Cardiac fibroblast (primary cell): ENCODE results near the gene RPTN.

Experiments used
- DNase-seq, 2 donors: peaks; one replicate each; pipeline versions ENCODE4 v3.0.0 to v3.0.0-alpha.2; 2010; ENCODE audit warnings: low read depth in 2 of 2
- H3K4me3 ChIP-seq, 2 donors: replicated peaks in 1 of 2; 1 replicate in 1 of 2; 2 replicates in 1 of 2; pipeline ENCODE4 v1.5.1; 2011; ENCODE audit warnings: low read depth in 2 of 2, low read length in 2 of 2, mild to moderate bottlenecking in 2 of 2, moderate library complexity in 1 of 2
- CTCF ChIP-seq: IDR thresholded peaks from one replicate; pipeline ENCODE4 v1.5.1; 2011; ENCODE audit warnings: low read depth, mild to moderate bottlenecking, low read length, inconsistent platforms

Gene RPTN

GRCh38 chr1:152159144-152159543 lies at the start of gene RPTN:
Gene RPTN, minus strand, starts transcription at chr1:152159228. Its CDS starts 1,339 bp downstream, at chr1:152157889.
- DNase-seq, result no peak
- H3K4me3 ChIP-seq, result no peak within 1 kb of the TSS
- TF ChIP-seq CTCF, result no peak

GRCh38 chr1:152198982-152199381 lies 40.0 kb upstream of the RPTN start:
- TF ChIP-seq CTCF, result no peak

GRCh38 chr1:152197361-152197941 lies 38.4 kb upstream of the RPTN start:
- TF ChIP-seq CTCF, result no peak
- H3K4me3 ChIP-seq, result no peak overlapping the region
- no peak for DNase-seq

More at GRCh38 chr1:152198982-152199381, 40.0 kb upstream of the RPTN start:
- DNase-seq, result no peak
- H3K4me3 ChIP-seq, result no peak overlapping the region

GRCh38 chr1:152191711-152192110 lies 32.7 kb upstream of the RPTN start:
- H3K4me3 ChIP-seq, result no peak overlapping the region
- no peak for DNase-seq
- TF ChIP-seq CTCF, result no peak

- DNase-seq, result no peak
- H3K4me3 ChIP-seq, result no peak overlapping the region
- TF ChIP-seq CTCF, result no peak
Observed at GRCh38 chr1:152191260-152191659, 32.2 kb upstream of the RPTN start.

GRCh38 chr1:152190589-152190988 lies 31.6 kb upstream of the RPTN start:
- peak; percentile 46 to 88 for DNase-seq
- no peak for TF ChIP-seq CTCF
- no peak overlapping the region for H3K4me3 ChIP-seq
